GM12878 (cell line): Measurements from ENCODE around the gene CELSR2. TPM values are rescaled to one million over a fixed set of nuclear protein-coding genes. Genes with fewer than 3 reads are reported as not detected.

Experiments
- ATAC-seq: fragments of 200-7000 bp; cut with Tn5 transposase; 3 replicates; pipeline ENCODE4 v1.9.1; 2020; ENCODE audit warnings: mild to moderate bottlenecking, moderate library complexity
- BruUV-seq: library from RNA; stranded (reverse); fragments of 400-500 nt; replicated peaks from 2 replicates; lab custom pipeline; 2021; lab: Mats Ljungman, UMichigan
- CTCF ChIA-PET: fragments of 300-600 bp; sonication (Branson Sonifier 250); formaldehyde crosslinking; extraction: SDS; loops from one replicate; lab custom pipeline; 2021; ENCODE audit warnings: inconsistent platforms; lab: Yijun Ruan, JAX
- POLR2A ChIA-PET: fragments of 350-600 bp; formaldehyde crosslinking; extraction: SDS; loops from one replicate; lab custom pipeline; 2021; ENCODE audit warnings: inconsistent platforms; lab: Charles Lee
- RAD21 ChIA-PET: fragments of 300-600 bp; sonication (Branson Sonifier 250); formaldehyde crosslinking; loops from one replicate; lab custom pipeline; 2023; ENCODE audit warnings: antibody characterized with exemption; ENCODE audit not compliant: unreplicated experiment; lab: Charles Lee
- SMC1A ChIA-PET: fragments of 300-600 bp; sonication (Branson Sonifier 250); formaldehyde crosslinking; loops from one replicate; lab custom pipeline; 2023; ENCODE audit not compliant: unreplicated experiment, uncharacterized antibody; lab: Charles Lee
- DNase-seq: peaks from one replicate; pipeline ENCODE4 v3.0.0-alpha.2; 2011; ENCODE audit warnings: low read depth, low spot score
- FAIRE-seq: peaks from 3 replicates; lab custom pipeline; 2011; peaks lifted over from hg19 to GRCh38; lab: Jason Lieb, UNC
- H2AFZ ChIP-seq: 2 replicates; pipeline ENCODE4 v1.6.0; 2011; ENCODE audit warnings: low read depth, low read length, control low read depth; ENCODE audit not compliant: control insufficient read depth
- H3K27ac ChIP-seq: 2 replicates; pipeline ENCODE4 v1.5.1; 2011; ENCODE audit warnings: control low read depth; ENCODE audit not compliant: control insufficient read depth, insufficient read depth
- H3K27me3 ChIP-seq, 2 experiments: replicated peaks in 1 of 2; 2 replicates each; pipeline versions ENCODE4 v1.6.0 to v1.6.1; 2011; ENCODE audit warnings: low read length in 1 of 2; ENCODE audit not compliant: control insufficient read depth in 2 of 2, insufficient read depth in 2 of 2
- H3K36me3 ChIP-seq, 2 experiments: 2 replicates each; pipeline ENCODE4 v1.5.1; 2011; ENCODE audit warnings: low read length in 1 of 2; ENCODE audit not compliant: control insufficient read depth in 2 of 2, insufficient read depth in 2 of 2
- H3K4me1 ChIP-seq: 2 replicates; pipeline ENCODE4 v1.6.1; 2011; ENCODE audit warnings: mild to moderate bottlenecking, low read length, moderate library complexity, mixed read lengths; ENCODE audit not compliant: control insufficient read depth, insufficient read depth
- H3K4me2 ChIP-seq: 2 replicates; pipeline ENCODE4 v1.6.0; 2011; ENCODE audit warnings: control low read depth; ENCODE audit not compliant: control insufficient read depth, insufficient read depth
- H3K4me3 ChIP-seq: fragments of 200-600 bp; sonication (generic); 2 replicates; pipeline ENCODE4 v1.5.1; 2016
- H3K79me2 ChIP-seq: 2 replicates; pipeline ENCODE4 v1.6.0; 2011; ENCODE audit warnings: low read length; ENCODE audit not compliant: control insufficient read depth, insufficient read depth
- H3K9ac ChIP-seq: 2 replicates; pipeline ENCODE4 v1.8.0; 2011; ENCODE audit warnings: low read length, control low read depth, mixed read lengths; ENCODE audit not compliant: control insufficient read depth, insufficient read depth
- H3K9me3 ChIP-seq: replicated peaks from 3 replicates; pipeline ENCODE4 v1.5.1; 2011; ENCODE audit warnings: mild to moderate bottlenecking, low read length; ENCODE audit not compliant: control insufficient read depth, insufficient read depth
- H4K20me1 ChIP-seq: 2 replicates; pipeline ENCODE4 v1.6.0; 2011; ENCODE audit not compliant: control insufficient read depth, insufficient read depth
- CBX3 ChIP-seq: fragments of 200-600 bp; sonication (generic); IDR thresholded peaks from 2 replicates; pipeline ENCODE4 v1.6.1; 2016; ENCODE audit warnings: low read depth, borderline replicate concordance
- E4F1 ChIP-seq: fragments of 450-650 bp; IDR thresholded peaks from 2 replicates; pipeline ENCODE4 v1.6.1; 2018; ENCODE audit warnings: borderline replicate concordance, mild to moderate bottlenecking; ENCODE audit not compliant: partially characterized antibody
- EGR1 ChIP-seq, 2 experiments: IDR thresholded peaks; 1 replicate in 1 of 2; 2 replicates in 1 of 2; pipeline ENCODE4 v1.6.1; 2011 to 2012; ENCODE audit warnings: low read depth in 2 of 2, low read length in 2 of 2, borderline replicate concordance in 1 of 2, mild to moderate bottlenecking in 1 of 2, moderate library complexity in 1 of 2
- HDAC2 ChIP-seq: fragments of 200-600 bp; sonication (generic); IDR thresholded peaks from 2 replicates; pipeline ENCODE4 v1.6.1; 2017
- LARP7 ChIP-seq: fragments of 450-650 bp; IDR thresholded peaks from 2 replicates; pipeline ENCODE4 v1.6.1; 2017; ENCODE audit warnings: mild to moderate bottlenecking
- MXI1 ChIP-seq: fragments of 150-350 bp; IDR thresholded peaks from 2 replicates; pipeline ENCODE4 v1.6.1; 2011; ENCODE audit warnings: low read depth, mild to moderate bottlenecking, inconsistent platforms, low read length, improper control_type of control experiment
- PML ChIP-seq: IDR thresholded peaks from 2 replicates; pipeline ENCODE4 v1.6.1; 2012; ENCODE audit warnings: low read length, inconsistent platforms
- RCOR1 ChIP-seq: conservative IDR thresholded peaks from 2 replicates; pipeline ENCODE4 v1.6.1; 2012; ENCODE audit warnings: low read depth, low read length, improper control_type of control experiment
- RUNX3 ChIP-seq: IDR thresholded peaks from 2 replicates; pipeline ENCODE4 v1.6.1; 2012; ENCODE audit warnings: low read length, inconsistent platforms
- SMAD1 ChIP-seq: fragments of 450-650 bp; IDR thresholded peaks from 2 replicates; pipeline ENCODE4 v1.6.1; 2018; ENCODE audit warnings: mild to moderate bottlenecking, low read depth; ENCODE audit not compliant: partially characterized antibody
- SPI1 ChIP-seq: IDR thresholded peaks from 2 replicates; pipeline ENCODE4 v1.6.1; 2011; ENCODE audit warnings: low read depth, mild to moderate bottlenecking, low read length, moderate library complexity, borderline replicate concordance; ENCODE audit not compliant: insufficient read depth
- ZBED1 ChIP-seq: IDR thresholded peaks from 2 replicates; pipeline ENCODE4 v1.6.1; 2016; ENCODE audit warnings: borderline replicate concordance
- ZBTB33 ChIP-seq: fragments of 450-650 bp; IDR thresholded peaks from 2 replicates; pipeline ENCODE4 v1.6.1; 2017; ENCODE audit warnings: mild to moderate bottlenecking
- ZNF687 ChIP-seq: fragments of 450-650 bp; IDR thresholded peaks from 2 replicates; pipeline ENCODE4 v1.6.1; 2017; ENCODE audit warnings: mild to moderate bottlenecking, moderate library complexity
- WGBS: methylation state at CpG from one replicate; pipeline ENCODE4 v1.1.6; 2016; ENCODE audit warnings: low lambda C conversion rate; ENCODE audit not compliant: insufficient replicate concordance, insufficient coverage; ENCODE audit errors: missing lambda C conversion rate; 5-methylcytosine and 5-hydroxymethylcytosine counted together
- in situ Hi-C: fragments of 300-500 bp; cut with MboI; formaldehyde crosslinking; loops from 9 replicates; pipeline ENCODE4 v1.14.3; 2018; ENCODE audit warnings: mixed read lengths
- intact Hi-C: fragments of 100-400 bp; cut with micrococcal nuclease; formaldehyde crosslinking; loops from one replicate; pipeline ENCODE4 v1.14.2; 2022; ENCODE audit not compliant: unreplicated experiment
- polyA plus RNA-seq, 11 experiments: library from polyadenylated mRNA; depleted of rRNA in 4 of 11; unstranded in 6 of 11; stranded (reverse) in 5 of 11; fragments of >200 nt; fragmentation: Nextera tagmentation in 4 of 11; fragmentation: Illumina TruSeq in 1 of 11; extraction: Ambion mirVana in 4 of 11; extraction: Trizol in 1 of 11; gene quantifications; 1 replicate in 1 of 11; 2 replicates in 10 of 11; pipeline versions ENCODE4 v1.2.1 to v1.2.3, GENCODE V29; 2011 to 2016; ENCODE audit warnings: inconsistent platforms in 2 of 11, missing spikeins in 2 of 11, low read depth in 1 of 11
- total RNA-seq, 4 experiments: library from RNA; depleted of rRNA in 3 of 4; stranded (reverse); fragments of >200 nt in 3 of 4; fragmentation: Illumina TruSeq in 1 of 4; extraction: Trizol in 1 of 4; gene quantifications; 2 replicates each; pipeline versions ENCODE4 v1.2.1 to v1.2.3, GENCODE V29; 2013 to 2021

CELSR2 gene
- total and polyA plus RNA-seq, 10 of the 15 experiments (the other 5 are each of a cell fraction or from before 2014, with no cell fraction given), result under 0.01 to 0.15 (median 0.04) TPM; not detected in 2

- no peak for TF ChIP-seq SPI1
- TF ChIP-seq E4F1, result no peak
Observed at GRCh38 chr1:109312246-109312645, 62.9 kb downstream of the CELSR2 start (continued).

GRCh38 chr1:109312978-109313775 is 63.8 kb downstream of the CELSR2 start:
- ChIA-PET SMC1A (interaction anchor here (0.6 kb wide), 1 partner anchor 378 kb away, joined by 3 read pairs; no protein-coding TSS in a partner anchor), RAD21 (no interaction called here), CTCF (interaction anchor here (0.7 kb wide), 1 partner anchor 578 kb away, joined by 3 read pairs; no protein-coding TSS in a partner anchor), POLR2A (no interaction called here)
- 47% methylated on average over 12 of the region's 12 CpGs for WGBS
- Histone ChIP-seq H3K79me2 (no peaks in the 10 kb centered on the region), H3K4me3 (no peak overlapping the region), H3K36me3 (no peaks in the 10 kb centered on the region), H3K9ac (no peak overlapping the region), H4K20me1 (no peaks in the 10 kb centered on the region), H3K27ac (no peak overlapping the region), H3K27me3 (peaks cover 0 to 1% of the 10 kb centered on the region in 2 experiments; a peak in 2 of 4 replicates), H3K9me3 (no peaks in the 10 kb centered on the region), H2AFZ (no peak overlapping the region), H3K4me1 (no peaks in the 10 kb centered on the region), H3K4me2 (no peak overlapping the region)
- in situ Hi-C loops, result no loop called here
- FAIRE-seq (no peak), DNase-seq (no peak), ATAC-seq (no peak)
- intact Hi-C loops, result no loop called here
- no TSS peak for BruUV-seq
- TF ChIP-seq PML, result no peak
- no peak for TF ChIP-seq SMAD1
- TF ChIP-seq ZBED1, result no peak
- TF ChIP-seq ZBTB33, result no peak
- no peak for TF ChIP-seq ZNF687
- TF ChIP-seq RCOR1, result no peak
- TF ChIP-seq LARP7, result no peak
- no peak for TF ChIP-seq HDAC2
- TF ChIP-seq EGR1 (IDR thresholded peaks at IDR 0.05; ENCODE audit: borderline replicate concordance in 1 of 2, low read depth in 2 of 2, low read length in 2 of 2), result no peak
- no peak for TF ChIP-seq CBX3
- no peak for TF ChIP-seq MXI1
- no peak for TF ChIP-seq RUNX3
